ENCODE data around the gene STXBP2.

The STXBP2 gene

GRCh38 chr19:7679771-7680605 is 43.1 kb downstream of the STXBP2 start:
- no peak for DNase-seq (ENCODE audit: low read depth in 2 of 2)

- DNase-seq (ENCODE audit: low read depth in 2 of 2) = peak; percentile 70 to 78
These were observed 43.9 kb downstream of the STXBP2 start, which contains the start of gene TRAPPC5 for GRCh38 chr19:7680606-7681339. TSS of gene TRAPPC5 (plus strand) at chr19:7680833. CDS start at chr19:7682254, 1,421 bp downstream.

GRCh38 chr19:7681340-7682174 is 44.6 kb downstream of the STXBP2 start:
- DNase-seq (ENCODE audit: low read depth in 2 of 2) = peak; percentile 48 to 76

GRCh38 chr19:7682175-7682855 is 45.4 kb downstream of the STXBP2 start:
- DNase-seq (ENCODE audit: low read depth in 2 of 2) = no peak

- no peak for DNase-seq (ENCODE audit: low read depth in 2 of 2)
These were observed 48.9 kb downstream of the STXBP2 start for GRCh38 chr19:7685546-7686445.

GRCh38 chr19:7687177-7687576 is 50.3 kb downstream of the STXBP2 start:
- no peak for DNase-seq (ENCODE audit: low read depth in 2 of 2)

GRCh38 chr19:7689165-7689564 is 52.3 kb downstream of the STXBP2 start:
- DNase-seq (ENCODE audit: low read depth in 2 of 2) = no peak

- no peak for DNase-seq (ENCODE audit: low read depth in 2 of 2)
These were observed 53.9 kb downstream of the STXBP2 start for GRCh38 chr19:7690779-7691258.

- no peak for DNase-seq (ENCODE audit: low read depth in 2 of 2)
These were observed 54.6 kb downstream of the STXBP2 start for GRCh38 chr19:7691497-7691896.

GRCh38 chr19:7692417-7693088 is 55.6 kb downstream of the STXBP2 start:
- no peak for DNase-seq (ENCODE audit: low read depth in 2 of 2)

GRCh38 chr19:7694499-7694898 is 57.6 kb downstream of the STXBP2 start:
- no peak for DNase-seq (ENCODE audit: low read depth in 2 of 2)

Measured in stimulated activated CD8-positive, alpha-beta memory T cell treated with anti-CD3 and anti-CD28 coated beads, Interleukin-15, amount 100 ng/mL, for 4 hours (primary cell).